CD4-positive, alpha-beta T cell treated with Interleukin-6 for 4 hours (primary cell): ENCODE data around the gene GSC.
"Not testable (repeated sequence)": the region's sequence is repeated elsewhere in the genome, so short reads cannot be mapped to it uniquely, and the experiment has no call there.

ENCODE experiments used
- DNase-seq: peaks from one replicate; pipeline ENCODE4 v3.0.0-alpha.2; 2020; ENCODE audit warnings: mixed read lengths

Gene GSC

GRCh38 chr14:94738097-94738496 is 31.8 kb downstream of the GSC start:
- no peak for DNase-seq

DNA sequence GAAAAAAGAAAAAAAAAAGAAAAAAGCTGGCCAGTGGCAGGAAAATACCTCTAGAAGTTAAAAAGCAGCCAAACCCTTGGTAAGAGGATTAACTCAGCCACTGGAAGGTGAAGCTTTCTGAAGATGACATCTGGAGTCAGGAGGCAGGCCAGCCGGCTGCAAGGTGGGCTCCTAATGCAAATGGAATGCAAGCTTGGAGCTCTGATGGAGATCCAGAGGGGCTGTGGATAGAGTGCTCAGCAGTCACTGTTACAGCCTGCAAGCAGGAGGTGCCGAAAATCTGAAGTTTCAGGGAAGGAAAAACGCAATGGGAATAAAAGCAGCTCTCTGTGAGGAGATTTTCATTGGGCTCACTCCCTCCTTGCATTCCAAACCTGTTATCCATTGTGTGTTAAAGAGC is 41.0 kb downstream of the GSC start:
- no peak for DNase-seq

- DNase-seq = not testable (repeated sequence)
These were observed 41.5 kb downstream of the GSC start for GRCh38 chr14:94728440-94728839.

- DNase-seq = not testable (repeated sequence)
These were observed 43.3 kb downstream of the GSC start for GRCh38 chr14:94726649-94727048.

DNA sequence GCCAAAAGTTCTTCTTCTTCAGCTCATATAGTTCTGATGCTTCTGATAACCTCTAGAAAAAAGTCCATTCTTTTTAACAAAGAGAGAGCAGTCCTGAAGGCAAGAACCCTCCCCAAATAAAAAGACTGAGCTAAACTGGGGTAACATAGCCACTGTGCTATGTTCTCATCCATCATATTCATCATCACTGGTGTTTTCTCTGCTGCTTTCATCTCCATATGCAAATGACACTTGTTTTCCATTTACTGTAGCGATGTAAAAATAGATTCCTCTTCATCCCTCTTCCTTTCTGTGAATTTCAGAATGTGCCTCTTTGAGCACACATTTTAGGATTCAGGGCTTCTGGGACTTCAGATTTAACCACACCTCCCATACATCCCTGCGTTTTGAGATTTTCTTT is 44.9 kb downstream of the GSC start:
- DNase-seq = no peak

GRCh38 chr14:94722397-94722796 is 47.5 kb downstream of the GSC start:
- no peak for DNase-seq
